GM23338 (cell line): ENCODE measurements around the gene VSX1. TPM values are rescaled to one million over a fixed set of nuclear protein-coding genes. Genes with fewer than 3 reads are reported as not detected.

Source experiments
- ATAC-seq: fragments of 200-7000 bp; cut with Tn5 transposase; 3 replicates; pipeline ENCODE4 v1.9.1; 2020
- DNase-seq: peaks from one replicate; pipeline ENCODE4 v3.0.0-alpha.2; 2015; ENCODE audit warnings: low spot score
- H2AFZ ChIP-seq: fragments of 200-600 bp; sonication (generic); 2 replicates; pipeline ENCODE4 v1.8.0; 2016; ENCODE audit warnings: antibody characterized with exemption, mild to moderate bottlenecking, moderate library complexity
- H3F3A ChIP-seq: fragments of 200-600 bp; sonication (generic); replicated peaks from 2 replicates; pipeline ENCODE4 v1.8.0; 2017; ENCODE audit warnings: antibody characterized with exemption, mixed run types, low read depth
- H3K27ac ChIP-seq: fragments of 200-600 bp; sonication (generic); 2 replicates; pipeline ENCODE4 v1.6.1; 2016; ENCODE audit warnings: low read depth
- H3K27me3 ChIP-seq: fragments of 200-600 bp; sonication (generic); 2 replicates; pipeline ENCODE4 v1.8.0; 2016; ENCODE audit warnings: mild to moderate bottlenecking, mixed run types, moderate library complexity; ENCODE audit not compliant: insufficient read depth
- H3K36me3 ChIP-seq: fragments of 200-600 bp; sonication (generic); 2 replicates; pipeline ENCODE4 v1.8.0; 2016; ENCODE audit warnings: mild to moderate bottlenecking; ENCODE audit not compliant: insufficient read depth
- H3K4me1 ChIP-seq: fragments of 200-600 bp; sonication (generic); 2 replicates; pipeline ENCODE4 v1.8.0; 2016; ENCODE audit warnings: mild to moderate bottlenecking, moderate library complexity; ENCODE audit not compliant: insufficient read depth
- H3K4me2 ChIP-seq: fragments of 200-600 bp; sonication (generic); 2 replicates; pipeline ENCODE4 v1.7.1; 2017; ENCODE audit warnings: mixed run types
- H3K4me3 ChIP-seq: fragments of 200-600 bp; sonication (generic); 2 replicates; pipeline ENCODE4 v1.6.1; 2016; ENCODE audit warnings: mixed run types
- H3K79me2 ChIP-seq: fragments of 200-600 bp; sonication (generic); replicated peaks from 2 replicates; pipeline ENCODE4 v1.8.0; 2017; ENCODE audit warnings: mild to moderate bottlenecking; ENCODE audit not compliant: insufficient read depth
- H3K9me2 ChIP-seq: fragments of 200-600 bp; sonication (generic); 2 replicates; pipeline ENCODE4 v1.8.0; 2017; ENCODE audit not compliant: insufficient read depth
- H4K20me1 ChIP-seq: fragments of 200-600 bp; sonication (generic); replicated peaks from 2 replicates; pipeline ENCODE4 v1.8.0; 2017; ENCODE audit warnings: mild to moderate bottlenecking; ENCODE audit not compliant: insufficient read depth
- H3K27ac Mint-ChIP-seq: 2 replicates; pipeline ENCODE4 v1.8.0; 2020; ENCODE audit warnings: inconsistent platforms, mild to moderate bottlenecking, moderate library complexity, mixed read lengths
- H3K27me3 Mint-ChIP-seq: 3 replicates; pipeline ENCODE4 v1.8.0; 2022; ENCODE audit warnings: low read depth, mild to moderate bottlenecking, moderate library complexity, mixed read lengths, inconsistent platforms; ENCODE audit not compliant: insufficient read depth, poor library complexity
- H3K36me3 Mint-ChIP-seq: 3 replicates; pipeline ENCODE4 v1.8.0; 2021; ENCODE audit warnings: low read depth, mild to moderate bottlenecking, inconsistent platforms, moderate library complexity, mixed read lengths
- H3K4me1 Mint-ChIP-seq: 3 replicates; pipeline ENCODE4 v1.8.0; 2020; ENCODE audit warnings: mild to moderate bottlenecking, inconsistent platforms, mixed read lengths
- H3K4me3 Mint-ChIP-seq: 3 replicates; pipeline ENCODE4 v1.8.0; 2021; ENCODE audit warnings: moderate library complexity, mild to moderate bottlenecking, inconsistent platforms, mixed read lengths
- H3K9me3 Mint-ChIP-seq: 3 replicates; pipeline ENCODE4 v1.8.0; 2020; ENCODE audit warnings: moderate library complexity, mild to moderate bottlenecking, inconsistent platforms, mixed read lengths
- NANOG ChIP-seq: IDR thresholded peaks from 2 replicates; pipeline ENCODE4 v1.6.1; 2016; ENCODE audit warnings: antibody characterized with exemption, borderline replicate concordance
- STAT1 ChIP-seq: IDR thresholded peaks from one replicate; pipeline ENCODE4 v1.6.1; 2016; ENCODE audit warnings: antibody characterized with exemption; ENCODE audit not compliant: unreplicated experiment
- ZNF114 ChIP-seq: fragments of 250-450 bp; sonication (Bioruptor Pico); IDR thresholded peaks from 2 replicates; pipeline ENCODE4 v1.5.0; 2020; ENCODE audit warnings: mild to moderate bottlenecking, moderate library complexity
- ZNF331 ChIP-seq: fragments of 250-450 bp; sonication (Bioruptor Pico); IDR thresholded peaks from 2 replicates; pipeline ENCODE4 v1.5.0; 2020; ENCODE audit warnings: low read depth, mild to moderate bottlenecking, moderate library complexity
- polyA plus RNA-seq: library from polyadenylated mRNA; unstranded; fragments of >200 nt; fragmentation: Nextera tagmentation; extraction: Ambion mirVana; gene quantifications from 2 replicates; pipeline ENCODE4 v1.2.1, GENCODE V29; 2016
- total RNA-seq: library from RNA; depleted of rRNA; stranded (reverse); fragments of >200 nt; shearing (Covaris generic); gene quantifications from 2 replicates; pipeline ENCODE4 v1.2.3, GENCODE V29; 2014
- TF ChIP-seq, protein P1 (sequence below): fragments of 250-450 bp; sonication (Bioruptor Pico); IDR thresholded peaks from 2 replicates; pipeline ENCODE4 v1.5.0; 2020; ENCODE audit warnings: mild to moderate bottlenecking, moderate library complexity
- TF ChIP-seq, protein P2 (sequence below): IDR thresholded peaks from one replicate; pipeline ENCODE4 v1.6.1; 2018; ENCODE audit warnings: antibody characterized with exemption; ENCODE audit not compliant: unreplicated experiment
- TF ChIP-seq, protein P3 (sequence below), 2 experiments: fragments of 200-600 bp in 1 of 2; sonication (generic) in 1 of 2; conservative IDR thresholded peaks; 2 replicates each; pipeline versions ENCODE4 v1.5.1 to v1.6.1; 2016 to 2017; ENCODE audit warnings: antibody characterized with exemption in 2 of 2, low read depth in 2 of 2, mild to moderate bottlenecking in 2 of 2, moderate library complexity in 1 of 2

VSX1 gene
- total and polyA plus RNA-seq, 2 experiments from 2014 or later: 0.73 TPM; not detected in 1

DNA sequence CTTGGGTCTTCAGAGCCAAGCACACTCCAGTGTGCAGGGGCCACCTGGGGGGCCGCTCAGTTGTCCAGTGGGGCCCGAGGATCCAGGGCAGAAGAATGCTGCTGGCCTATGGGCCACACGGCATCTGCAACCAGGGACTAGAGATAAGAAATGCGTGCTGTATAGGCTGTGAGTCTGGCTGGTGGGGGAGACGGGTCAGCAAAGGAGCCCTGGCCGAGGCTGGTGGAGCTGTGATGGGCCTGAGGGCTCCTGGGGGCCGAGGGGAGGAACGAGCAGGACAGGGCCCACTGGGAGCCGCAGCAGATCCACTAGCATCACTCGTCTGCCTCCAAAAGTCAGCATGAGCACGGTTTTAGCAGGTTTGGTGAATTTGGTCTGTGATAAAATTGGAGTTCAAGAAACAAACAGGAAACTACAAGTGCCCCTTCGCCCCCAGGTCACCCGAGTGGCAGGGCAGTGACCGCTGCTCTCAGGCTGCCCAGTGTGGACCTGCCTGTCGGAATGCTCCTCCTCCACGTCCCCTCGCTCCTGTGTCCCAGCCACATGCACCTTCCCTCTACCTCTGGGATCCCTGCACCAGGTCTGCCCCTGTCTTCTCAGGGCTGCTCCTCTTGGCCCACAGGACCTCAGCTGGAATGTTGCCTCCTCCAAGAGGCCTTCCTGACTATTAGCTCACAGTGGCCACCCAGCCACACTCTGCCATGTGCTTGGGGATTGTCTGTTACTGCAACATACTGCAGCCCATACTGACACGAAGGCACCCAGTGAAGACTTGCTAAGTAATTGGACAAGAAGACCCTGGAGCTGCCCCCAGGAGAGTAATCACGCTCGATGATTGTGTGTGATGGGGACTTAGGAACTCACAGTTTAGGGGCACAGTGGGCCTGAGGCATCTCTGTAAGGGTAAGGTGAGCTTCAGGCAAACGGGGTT is 34.9 kb downstream of the VSX1 start:
- Histone ChIP-seq H3F3A (no peaks in the 10 kb centered on the region), H2AFZ (no peak overlapping the region), H3K27ac (no peak overlapping the region), H3K4me1 (0 out of 2 replicates have a peak, but pooled peaks cover under 1% of the 10 kb centered on the region), H3K36me3 (no peaks in the 10 kb centered on the region), H3K27me3 (no peaks in the 10 kb centered on the region), H4K20me1 (no peaks in the 10 kb centered on the region), H3K79me2 (no peaks in the 10 kb centered on the region), H3K4me2 (no peak overlapping the region), H3K4me3 (no peak overlapping the region), H3K9me2 (no peaks in the 10 kb centered on the region; the same call in 1 of the 2 replicates)
- H3K36me3 Mint-ChIP-seq: no peaks in the 10 kb centered on the region
- TF ChIP-seq, protein P1, sequence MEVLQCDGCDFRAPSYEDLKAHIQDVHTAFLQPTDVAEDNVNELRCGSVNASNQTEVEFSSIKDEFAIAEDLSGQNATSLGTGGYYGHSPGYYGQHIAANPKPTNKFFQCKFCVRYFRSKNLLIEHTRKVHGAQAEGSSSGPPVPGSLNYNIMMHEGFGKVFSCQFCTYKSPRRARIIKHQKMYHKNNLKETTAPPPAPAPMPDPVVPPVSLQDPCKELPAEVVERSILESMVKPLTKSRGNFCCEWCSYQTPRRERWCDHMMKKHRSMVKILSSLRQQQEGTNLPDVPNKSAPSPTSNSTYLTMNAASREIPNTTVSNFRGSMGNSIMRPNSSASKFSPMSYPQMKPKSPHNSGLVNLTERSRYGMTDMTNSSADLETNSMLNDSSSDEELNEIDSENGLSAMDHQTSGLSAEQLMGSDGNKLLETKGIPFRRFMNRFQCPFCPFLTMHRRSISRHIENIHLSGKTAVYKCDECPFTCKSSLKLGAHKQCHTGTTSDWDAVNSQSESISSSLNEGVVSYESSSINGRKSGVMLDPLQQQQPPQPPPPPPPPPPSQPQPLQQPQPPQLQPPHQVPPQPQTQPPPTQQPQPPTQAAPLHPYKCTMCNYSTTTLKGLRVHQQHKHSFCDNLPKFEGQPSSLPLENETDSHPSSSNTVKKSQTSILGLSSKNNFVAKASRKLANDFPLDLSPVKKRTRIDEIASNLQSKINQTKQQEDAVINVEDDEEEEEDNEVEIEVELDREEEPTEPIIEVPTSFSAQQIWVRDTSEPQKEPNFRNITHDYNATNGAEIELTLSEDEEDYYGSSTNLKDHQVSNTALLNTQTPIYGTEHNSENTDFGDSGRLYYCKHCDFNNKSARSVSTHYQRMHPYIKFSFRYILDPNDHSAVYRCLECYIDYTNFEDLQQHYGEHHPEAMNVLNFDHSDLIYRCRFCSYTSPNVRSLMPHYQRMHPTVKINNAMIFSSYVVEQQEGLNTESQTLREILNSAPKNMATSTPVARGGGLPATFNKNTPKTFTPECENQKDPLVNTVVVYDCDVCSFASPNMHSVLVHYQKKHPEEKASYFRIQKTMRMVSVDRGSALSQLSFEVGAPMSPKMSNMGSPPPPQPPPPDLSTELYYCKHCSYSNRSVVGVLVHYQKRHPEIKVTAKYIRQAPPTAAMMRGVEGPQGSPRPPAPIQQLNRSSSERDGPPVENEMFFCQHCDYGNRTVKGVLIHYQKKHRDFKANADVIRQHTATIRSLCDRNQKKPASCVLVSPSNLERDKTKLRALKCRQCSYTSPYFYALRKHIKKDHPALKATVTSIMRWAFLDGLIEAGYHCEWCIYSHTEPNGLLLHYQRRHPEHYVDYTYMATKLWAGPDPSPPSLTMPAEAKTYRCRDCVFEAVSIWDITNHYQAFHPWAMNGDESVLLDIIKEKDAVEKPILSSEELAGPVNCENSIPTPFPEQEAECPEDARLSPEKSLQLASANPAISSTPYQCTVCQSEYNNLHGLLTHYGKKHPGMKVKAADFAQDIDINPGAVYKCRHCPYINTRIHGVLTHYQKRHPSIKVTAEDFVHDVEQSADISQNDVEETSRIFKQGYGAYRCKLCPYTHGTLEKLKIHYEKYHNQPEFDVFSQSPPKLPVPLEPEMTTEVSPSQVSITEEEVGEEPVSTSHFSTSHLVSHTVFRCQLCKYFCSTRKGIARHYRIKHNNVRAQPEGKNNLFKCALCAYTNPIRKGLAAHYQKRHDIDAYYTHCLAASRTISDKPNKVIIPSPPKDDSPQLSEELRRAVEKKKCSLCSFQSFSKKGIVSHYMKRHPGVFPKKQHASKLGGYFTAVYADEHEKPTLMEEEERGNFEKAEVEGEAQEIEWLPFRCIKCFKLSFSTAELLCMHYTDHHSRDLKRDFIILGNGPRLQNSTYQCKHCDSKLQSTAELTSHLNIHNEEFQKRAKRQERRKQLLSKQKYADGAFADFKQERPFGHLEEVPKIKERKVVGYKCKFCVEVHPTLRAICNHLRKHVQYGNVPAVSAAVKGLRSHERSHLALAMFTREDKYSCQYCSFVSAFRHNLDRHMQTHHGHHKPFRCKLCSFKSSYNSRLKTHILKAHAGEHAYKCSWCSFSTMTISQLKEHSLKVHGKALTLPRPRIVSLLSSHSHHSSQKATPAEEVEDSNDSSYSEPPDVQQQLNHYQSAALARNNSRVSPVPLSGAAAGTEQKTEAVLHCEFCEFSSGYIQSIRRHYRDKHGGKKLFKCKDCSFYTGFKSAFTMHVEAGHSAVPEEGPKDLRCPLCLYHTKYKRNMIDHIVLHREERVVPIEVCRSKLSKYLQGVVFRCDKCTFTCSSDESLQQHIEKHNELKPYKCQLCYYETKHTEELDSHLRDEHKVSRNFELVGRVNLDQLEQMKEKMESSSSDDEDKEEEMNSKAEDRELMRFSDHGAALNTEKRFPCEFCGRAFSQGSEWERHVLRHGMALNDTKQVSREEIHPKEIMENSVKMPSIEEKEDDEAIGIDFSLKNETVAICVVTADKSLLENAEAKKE (CRISPR knock-in tag): no peak
- TF ChIP-seq, protein P2, sequence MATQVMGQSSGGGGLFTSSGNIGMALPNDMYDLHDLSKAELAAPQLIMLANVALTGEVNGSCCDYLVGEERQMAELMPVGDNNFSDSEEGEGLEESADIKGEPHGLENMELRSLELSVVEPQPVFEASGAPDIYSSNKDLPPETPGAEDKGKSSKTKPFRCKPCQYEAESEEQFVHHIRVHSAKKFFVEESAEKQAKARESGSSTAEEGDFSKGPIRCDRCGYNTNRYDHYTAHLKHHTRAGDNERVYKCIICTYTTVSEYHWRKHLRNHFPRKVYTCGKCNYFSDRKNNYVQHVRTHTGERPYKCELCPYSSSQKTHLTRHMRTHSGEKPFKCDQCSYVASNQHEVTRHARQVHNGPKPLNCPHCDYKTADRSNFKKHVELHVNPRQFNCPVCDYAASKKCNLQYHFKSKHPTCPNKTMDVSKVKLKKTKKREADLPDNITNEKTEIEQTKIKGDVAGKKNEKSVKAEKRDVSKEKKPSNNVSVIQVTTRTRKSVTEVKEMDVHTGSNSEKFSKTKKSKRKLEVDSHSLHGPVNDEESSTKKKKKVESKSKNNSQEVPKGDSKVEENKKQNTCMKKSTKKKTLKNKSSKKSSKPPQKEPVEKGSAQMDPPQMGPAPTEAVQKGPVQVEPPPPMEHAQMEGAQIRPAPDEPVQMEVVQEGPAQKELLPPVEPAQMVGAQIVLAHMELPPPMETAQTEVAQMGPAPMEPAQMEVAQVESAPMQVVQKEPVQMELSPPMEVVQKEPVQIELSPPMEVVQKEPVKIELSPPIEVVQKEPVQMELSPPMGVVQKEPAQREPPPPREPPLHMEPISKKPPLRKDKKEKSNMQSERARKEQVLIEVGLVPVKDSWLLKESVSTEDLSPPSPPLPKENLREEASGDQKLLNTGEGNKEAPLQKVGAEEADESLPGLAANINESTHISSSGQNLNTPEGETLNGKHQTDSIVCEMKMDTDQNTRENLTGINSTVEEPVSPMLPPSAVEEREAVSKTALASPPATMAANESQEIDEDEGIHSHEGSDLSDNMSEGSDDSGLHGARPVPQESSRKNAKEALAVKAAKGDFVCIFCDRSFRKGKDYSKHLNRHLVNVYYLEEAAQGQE: no peak
- TF ChIP-seq ZNF331 (CRISPR knock-in tag) (no peak), NANOG (no peak), ZNF114 (CRISPR knock-in tag) (no peak), STAT1 (no peak)
- TF ChIP-seq, protein P3, sequence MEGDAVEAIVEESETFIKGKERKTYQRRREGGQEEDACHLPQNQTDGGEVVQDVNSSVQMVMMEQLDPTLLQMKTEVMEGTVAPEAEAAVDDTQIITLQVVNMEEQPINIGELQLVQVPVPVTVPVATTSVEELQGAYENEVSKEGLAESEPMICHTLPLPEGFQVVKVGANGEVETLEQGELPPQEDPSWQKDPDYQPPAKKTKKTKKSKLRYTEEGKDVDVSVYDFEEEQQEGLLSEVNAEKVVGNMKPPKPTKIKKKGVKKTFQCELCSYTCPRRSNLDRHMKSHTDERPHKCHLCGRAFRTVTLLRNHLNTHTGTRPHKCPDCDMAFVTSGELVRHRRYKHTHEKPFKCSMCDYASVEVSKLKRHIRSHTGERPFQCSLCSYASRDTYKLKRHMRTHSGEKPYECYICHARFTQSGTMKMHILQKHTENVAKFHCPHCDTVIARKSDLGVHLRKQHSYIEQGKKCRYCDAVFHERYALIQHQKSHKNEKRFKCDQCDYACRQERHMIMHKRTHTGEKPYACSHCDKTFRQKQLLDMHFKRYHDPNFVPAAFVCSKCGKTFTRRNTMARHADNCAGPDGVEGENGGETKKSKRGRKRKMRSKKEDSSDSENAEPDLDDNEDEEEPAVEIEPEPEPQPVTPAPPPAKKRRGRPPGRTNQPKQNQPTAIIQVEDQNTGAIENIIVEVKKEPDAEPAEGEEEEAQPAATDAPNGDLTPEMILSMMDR (conservative IDR thresholded peaks at IDR 0.05; ENCODE audit: low read depth in 2 of 2): no peak
- H3K27me3 Mint-ChIP-seq: peaks cover 16% of the 10 kb centered on the region
- no peaks in the 10 kb centered on the region for H3K4me1 Mint-ChIP-seq
- no peak overlapping the region for H3K4me3 Mint-ChIP-seq
- no peaks in the 10 kb centered on the region; the same call in 2 of the 3 replicates for H3K9me3 Mint-ChIP-seq
- no peak overlapping the region for H3K27ac Mint-ChIP-seq
- ATAC-seq (no peak), DNase-seq (no peak)
